HAP-1 (cell line): ENCODE data around the gene CNTNAP4.

Source experiments
- DNase-seq, 2 experiments: peaks; one replicate each; pipeline ENCODE4 v3.0.0-alpha.2; 2016 to 2020; ENCODE audit warnings: low spot score in 2 of 2
- H3K27me3 ChIP-seq: fragments of 250-450 bp; sonication (Bioruptor Pico); 2 replicates; pipeline ENCODE4 v1.5.1; 2020; ENCODE audit warnings: low read depth, mild to moderate bottlenecking, moderate library complexity
- H3K36me3 ChIP-seq: fragments of 250-450 bp; sonication (Bioruptor Pico); replicated peaks from 2 replicates; pipeline ENCODE4 v1.5.1; 2020; ENCODE audit warnings: mild to moderate bottlenecking
- H3K4me1 ChIP-seq: fragments of 250-450 bp; sonication (Bioruptor Pico); 2 replicates; pipeline ENCODE4 v1.5.1; 2020; ENCODE audit warnings: mild to moderate bottlenecking
- H3K4me3 ChIP-seq: fragments of 250-450 bp; sonication (Bioruptor Pico); 2 replicates; pipeline ENCODE4 v1.5.1; 2020; ENCODE audit warnings: mild to moderate bottlenecking, moderate library complexity
- H3K9me3 ChIP-seq: fragments of 250-450 bp; sonication (Bioruptor Pico); 2 replicates; pipeline ENCODE4 v1.5.1; 2020; ENCODE audit warnings: mild to moderate bottlenecking, moderate library complexity
- in situ Hi-C: fragments of 300-500 bp; cut with MboI; formaldehyde crosslinking; loops from 3 replicates; pipeline ENCODE4 v1.14.3; 2020; ENCODE audit warnings: low sequenced_read_pairs, inconsistent platforms, mixed read lengths

Gene CNTNAP4

GRCh38 chr16:76389126-76389525, 111.9 kb downstream of the CNTNAP4 start:
- Histone ChIP-seq H3K4me3 (no peak overlapping the region), H3K36me3 (no peaks in the 10 kb centered on the region), H3K9me3 (no peaks in the 10 kb centered on the region), H3K4me1 (no peaks in the 10 kb centered on the region), H3K27me3 (no peaks in the 10 kb centered on the region)
- in situ Hi-C loops = no loop called here
- no peak for DNase-seq

GRCh38 chr16:76390476-76390875, 113.3 kb downstream of the CNTNAP4 start:
- no peak for DNase-seq
- in situ Hi-C loops = no loop called here
- H3K27me3 ChIP-seq = no peaks in the 10 kb centered on the region
- no peaks in the 10 kb centered on the region for H3K9me3 ChIP-seq
- H3K36me3 ChIP-seq = no peaks in the 10 kb centered on the region
- H3K4me1 ChIP-seq = no peaks in the 10 kb centered on the region
- no peak overlapping the region for H3K4me3 ChIP-seq

GRCh38 chr16:76396977-76397376, 119.8 kb downstream of the CNTNAP4 start:
- no peak for DNase-seq
- Histone ChIP-seq H3K4me1 (no peaks in the 10 kb centered on the region), H3K36me3 (no peaks in the 10 kb centered on the region), H3K4me3 (no peak overlapping the region), H3K9me3 (no peaks in the 10 kb centered on the region), H3K27me3 (no peaks in the 10 kb centered on the region)
- in situ Hi-C loops = no loop called here

- DNase-seq = no peak
- no peaks in the 10 kb centered on the region for H3K4me1 ChIP-seq
- in situ Hi-C loops = no loop called here
- no peaks in the 10 kb centered on the region for H3K27me3 ChIP-seq
- no peaks in the 10 kb centered on the region for H3K36me3 ChIP-seq
- no peak overlapping the region for H3K4me3 ChIP-seq
- no peaks in the 10 kb centered on the region for H3K9me3 ChIP-seq
Observed at GRCh38 chr16:76409706-76410105, 132.5 kb downstream of the CNTNAP4 start.

GRCh38 chr16:76421571-76421970, 144.4 kb downstream of the CNTNAP4 start:
- Histone ChIP-seq H3K4me3 (no peak overlapping the region), H3K4me1 (no peaks in the 10 kb centered on the region), H3K36me3 (no peaks in the 10 kb centered on the region), H3K27me3 (no peaks in the 10 kb centered on the region), H3K9me3 (no peaks in the 10 kb centered on the region)
- no peak for DNase-seq
- in situ Hi-C loops = no loop called here

- no peaks in the 10 kb centered on the region for H3K36me3 ChIP-seq
- no peaks in the 10 kb centered on the region for H3K4me1 ChIP-seq
- in situ Hi-C loops = no loop called here
- H3K9me3 ChIP-seq = no peaks in the 10 kb centered on the region
- no peak for DNase-seq
- H3K27me3 ChIP-seq = no peaks in the 10 kb centered on the region
- no peak overlapping the region for H3K4me3 ChIP-seq
Observed at GRCh38 chr16:76428858-76429257, 151.7 kb downstream of the CNTNAP4 start.

- in situ Hi-C loops = no loop called here
- Histone ChIP-seq H3K36me3 (no peaks in the 10 kb centered on the region), H3K4me3 (no peak overlapping the region), H3K27me3 (peaks cover 2% of the 10 kb centered on the region; the same call in 1 of the 2 replicates), H3K4me1 (no peaks in the 10 kb centered on the region), H3K9me3 (no peaks in the 10 kb centered on the region)
- DNase-seq = no peak
Observed at GRCh38 chr16:76441391-76441790, 164.2 kb downstream of the CNTNAP4 start.

GRCh38 chr16:76441876-76442275, 164.7 kb downstream of the CNTNAP4 start:
- DNase-seq = peak in 1 of 2 experiments; percentile 8
- Histone ChIP-seq H3K4me1 (no peaks in the 10 kb centered on the region), H3K4me3 (no peak overlapping the region), H3K27me3 (peaks cover 2% of the 10 kb centered on the region; the same call in 1 of the 2 replicates), H3K9me3 (no peaks in the 10 kb centered on the region), H3K36me3 (no peaks in the 10 kb centered on the region)
- in situ Hi-C loops = no loop called here

- H3K27me3 ChIP-seq = peaks cover 2% of the 10 kb centered on the region; the same call in 1 of the 2 replicates
- H3K4me3 ChIP-seq = no peak overlapping the region
- H3K36me3 ChIP-seq = no peaks in the 10 kb centered on the region
- no peaks in the 10 kb centered on the region for H3K4me1 ChIP-seq
- no peak for DNase-seq
- in situ Hi-C loops = no loop called here
- H3K9me3 ChIP-seq = no peaks in the 10 kb centered on the region
Observed at GRCh38 chr16:76443973-76444372, 166.8 kb downstream of the CNTNAP4 start.

- Histone ChIP-seq H3K4me1 (no peaks in the 10 kb centered on the region), H3K27me3 (peaks cover 2% of the 10 kb centered on the region; the same call in 1 of the 2 replicates), H3K9me3 (no peaks in the 10 kb centered on the region), H3K4me3 (no peak overlapping the region), H3K36me3 (no peaks in the 10 kb centered on the region)
- DNase-seq = no peak
- in situ Hi-C loops = no loop called here
Observed at GRCh38 chr16:76444832-76445231, 167.6 kb downstream of the CNTNAP4 start.

GRCh38 chr16:76445815-76446214, 168.6 kb downstream of the CNTNAP4 start:
- no peaks in the 10 kb centered on the region for H3K36me3 ChIP-seq
- in situ Hi-C loops = no loop called here
- H3K27me3 ChIP-seq = peaks cover 2% of the 10 kb centered on the region; the same call in 1 of the 2 replicates
- no peak overlapping the region for H3K4me3 ChIP-seq
- no peaks in the 10 kb centered on the region for H3K9me3 ChIP-seq
- DNase-seq = no peak
- no peaks in the 10 kb centered on the region for H3K4me1 ChIP-seq

GRCh38 chr16:76446251-76446650, 169.1 kb downstream of the CNTNAP4 start:
- no peak overlapping the region for H3K4me3 ChIP-seq
- no peaks in the 10 kb centered on the region for H3K4me1 ChIP-seq
- H3K36me3 ChIP-seq = no peaks in the 10 kb centered on the region
- H3K9me3 ChIP-seq = no peaks in the 10 kb centered on the region
- peaks cover 2% of the 10 kb centered on the region; the same call in 1 of the 2 replicates for H3K27me3 ChIP-seq
- no peak for DNase-seq
- in situ Hi-C loops = no loop called here

- in situ Hi-C loops = no loop called here
- no peak for DNase-seq
Observed at GRCh38 chr16:76450890-76451289, 173.7 kb downstream of the CNTNAP4 start.

GRCh38 chr16:76455257-76455656, 178.1 kb downstream of the CNTNAP4 start:
- no peaks in the 10 kb centered on the region for H3K4me1 ChIP-seq
- no peaks in the 10 kb centered on the region for H3K9me3 ChIP-seq
- no peaks in the 10 kb centered on the region for H3K27me3 ChIP-seq
- DNase-seq = no peak
- H3K36me3 ChIP-seq = no peaks in the 10 kb centered on the region
- in situ Hi-C loops = no loop called here
- no peak overlapping the region for H3K4me3 ChIP-seq

More at GRCh38 chr16:76450890-76451289, 173.7 kb downstream of the CNTNAP4 start:
- H3K36me3 ChIP-seq = no peaks in the 10 kb centered on the region
- H3K9me3 ChIP-seq = no peaks in the 10 kb centered on the region
- no peaks in the 10 kb centered on the region for H3K27me3 ChIP-seq
- no peaks in the 10 kb centered on the region for H3K4me1 ChIP-seq
- H3K4me3 ChIP-seq = no peak overlapping the region

GRCh38 chr16:76456016-76456415, 178.8 kb downstream of the CNTNAP4 start:
- H3K27me3 ChIP-seq = no peaks in the 10 kb centered on the region
- H3K9me3 ChIP-seq = no peaks in the 10 kb centered on the region
- in situ Hi-C loops = no loop called here
- DNase-seq = no peak
- H3K4me3 ChIP-seq = no peak overlapping the region
- no peaks in the 10 kb centered on the region for H3K36me3 ChIP-seq
- H3K4me1 ChIP-seq = no peaks in the 10 kb centered on the region
